ENCODE data around the gene PLEKHF1.

DNA sequence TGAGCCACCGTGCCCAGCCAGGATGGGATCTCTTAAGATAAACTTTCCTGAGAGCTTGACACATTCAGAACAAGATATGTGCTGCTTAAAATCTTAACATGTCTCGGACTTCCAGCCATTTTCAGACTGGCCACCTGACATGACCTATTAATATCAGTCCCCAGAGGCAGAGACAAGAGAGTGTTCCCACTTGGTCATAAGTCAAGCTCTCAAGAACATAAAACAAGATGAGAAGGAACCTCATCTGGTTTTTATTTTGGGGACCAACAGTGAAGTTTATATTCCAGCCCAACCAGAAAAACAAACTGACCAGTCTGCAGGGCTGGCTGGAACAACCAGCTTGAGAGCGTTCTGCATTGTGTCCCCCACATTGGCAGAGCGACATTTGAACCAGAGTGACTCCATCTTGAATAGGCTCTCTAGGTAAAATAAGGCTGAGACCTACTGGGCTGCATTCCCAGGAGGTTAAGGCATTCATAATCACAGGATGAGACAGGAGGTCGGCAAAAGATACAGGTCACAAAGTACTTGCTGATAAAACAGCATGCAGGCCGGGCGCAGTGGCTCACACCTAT, 21.8 kb upstream of the PLEKHF1 start:
- TF ChIP-seq, protein P1, sequence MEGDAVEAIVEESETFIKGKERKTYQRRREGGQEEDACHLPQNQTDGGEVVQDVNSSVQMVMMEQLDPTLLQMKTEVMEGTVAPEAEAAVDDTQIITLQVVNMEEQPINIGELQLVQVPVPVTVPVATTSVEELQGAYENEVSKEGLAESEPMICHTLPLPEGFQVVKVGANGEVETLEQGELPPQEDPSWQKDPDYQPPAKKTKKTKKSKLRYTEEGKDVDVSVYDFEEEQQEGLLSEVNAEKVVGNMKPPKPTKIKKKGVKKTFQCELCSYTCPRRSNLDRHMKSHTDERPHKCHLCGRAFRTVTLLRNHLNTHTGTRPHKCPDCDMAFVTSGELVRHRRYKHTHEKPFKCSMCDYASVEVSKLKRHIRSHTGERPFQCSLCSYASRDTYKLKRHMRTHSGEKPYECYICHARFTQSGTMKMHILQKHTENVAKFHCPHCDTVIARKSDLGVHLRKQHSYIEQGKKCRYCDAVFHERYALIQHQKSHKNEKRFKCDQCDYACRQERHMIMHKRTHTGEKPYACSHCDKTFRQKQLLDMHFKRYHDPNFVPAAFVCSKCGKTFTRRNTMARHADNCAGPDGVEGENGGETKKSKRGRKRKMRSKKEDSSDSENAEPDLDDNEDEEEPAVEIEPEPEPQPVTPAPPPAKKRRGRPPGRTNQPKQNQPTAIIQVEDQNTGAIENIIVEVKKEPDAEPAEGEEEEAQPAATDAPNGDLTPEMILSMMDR (conservative IDR thresholded peaks at IDR 0.05) = no peak
- TF ChIP-seq ZFX (IDR thresholded peaks at IDR 0.05) = no peak
